ENCODE measurements around the gene AXDND1. TPM values are rescaled to one million over a fixed set of nuclear protein-coding genes. Genes with fewer than 3 reads are reported as not detected.

AXDND1 gene
- total and polyA plus RNA-seq, 9 donors, result 0.13 to 0.28 (median 0.23) TPM; not detected in 3

DNA sequence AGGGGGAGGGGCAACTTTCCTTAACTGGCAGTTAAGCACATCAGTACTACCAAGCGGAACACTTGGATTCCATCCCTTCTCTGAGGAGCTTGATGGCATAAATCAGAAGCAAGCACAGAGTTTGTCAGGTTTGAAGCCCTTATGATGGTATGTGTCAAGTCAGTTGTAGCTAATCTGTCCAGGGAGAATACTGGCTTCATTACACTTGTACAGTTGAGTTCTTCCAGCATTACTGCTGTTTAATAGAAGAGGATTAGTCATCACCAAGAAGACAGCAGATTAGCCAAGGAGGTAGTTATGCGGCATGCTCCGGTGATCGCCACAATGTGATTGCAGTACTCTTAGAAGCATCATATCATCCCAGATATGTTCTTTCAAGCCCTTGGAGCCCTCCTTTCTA, 223.7 kb downstream of the AXDND1 start:
- no peaks in the 10 kb centered on the region for H3K36me3 ChIP-seq (ENCODE audit: control insufficient read depth, insufficient read depth, low read length)
- H3K27ac ChIP-seq (ENCODE audit: low read length), result no peak overlapping the region
- no peaks in the 10 kb centered on the region for H3K9me3 ChIP-seq (replicated peaks; ENCODE audit: control insufficient read depth, low read depth, low read length)
- DNase-seq, result no peak
- no peak overlapping the region for H3K4me3 ChIP-seq (ENCODE audit: low read length)
- H3K4me1 ChIP-seq (ENCODE audit: control insufficient read depth, insufficient read depth, low read length), result peaks cover 8% of the 10 kb centered on the region
- peaks cover 36% of the 10 kb centered on the region for H3K27me3 ChIP-seq (ENCODE audit: control insufficient read depth, insufficient read depth, low read length)
- 80% methylated on average over 1 of the region's 4 CpGs for WGBS (ENCODE audit: insufficient coverage)

- Histone ChIP-seq H3K4me3 (ENCODE audit: low read length) (no peak overlapping the region), H3K4me1 (ENCODE audit: control insufficient read depth, insufficient read depth, low read length) (peaks cover 8% of the 10 kb centered on the region), H3K36me3 (ENCODE audit: control insufficient read depth, insufficient read depth, low read length) (no peaks in the 10 kb centered on the region), H3K9me3 (replicated peaks; ENCODE audit: control insufficient read depth, low read depth, low read length) (no peaks in the 10 kb centered on the region), H3K27ac (ENCODE audit: low read length) (no peak overlapping the region), H3K27me3 (ENCODE audit: control insufficient read depth, insufficient read depth, low read length) (peaks cover 36% of the 10 kb centered on the region)
- 73% methylated on average over 5 of the region's 11 CpGs for WGBS (ENCODE audit: insufficient coverage)
- DNase-seq, result no peak
These were observed 224.9 kb downstream of the AXDND1 start for GRCh38 chr1:179590671-179591070.

- H3K27me3 ChIP-seq (ENCODE audit: control insufficient read depth, insufficient read depth, low read length), result peaks cover 36% of the 10 kb centered on the region
These were observed 225.5 kb downstream of the AXDND1 start for GRCh38 chr1:179591253-179591591.

DNA sequence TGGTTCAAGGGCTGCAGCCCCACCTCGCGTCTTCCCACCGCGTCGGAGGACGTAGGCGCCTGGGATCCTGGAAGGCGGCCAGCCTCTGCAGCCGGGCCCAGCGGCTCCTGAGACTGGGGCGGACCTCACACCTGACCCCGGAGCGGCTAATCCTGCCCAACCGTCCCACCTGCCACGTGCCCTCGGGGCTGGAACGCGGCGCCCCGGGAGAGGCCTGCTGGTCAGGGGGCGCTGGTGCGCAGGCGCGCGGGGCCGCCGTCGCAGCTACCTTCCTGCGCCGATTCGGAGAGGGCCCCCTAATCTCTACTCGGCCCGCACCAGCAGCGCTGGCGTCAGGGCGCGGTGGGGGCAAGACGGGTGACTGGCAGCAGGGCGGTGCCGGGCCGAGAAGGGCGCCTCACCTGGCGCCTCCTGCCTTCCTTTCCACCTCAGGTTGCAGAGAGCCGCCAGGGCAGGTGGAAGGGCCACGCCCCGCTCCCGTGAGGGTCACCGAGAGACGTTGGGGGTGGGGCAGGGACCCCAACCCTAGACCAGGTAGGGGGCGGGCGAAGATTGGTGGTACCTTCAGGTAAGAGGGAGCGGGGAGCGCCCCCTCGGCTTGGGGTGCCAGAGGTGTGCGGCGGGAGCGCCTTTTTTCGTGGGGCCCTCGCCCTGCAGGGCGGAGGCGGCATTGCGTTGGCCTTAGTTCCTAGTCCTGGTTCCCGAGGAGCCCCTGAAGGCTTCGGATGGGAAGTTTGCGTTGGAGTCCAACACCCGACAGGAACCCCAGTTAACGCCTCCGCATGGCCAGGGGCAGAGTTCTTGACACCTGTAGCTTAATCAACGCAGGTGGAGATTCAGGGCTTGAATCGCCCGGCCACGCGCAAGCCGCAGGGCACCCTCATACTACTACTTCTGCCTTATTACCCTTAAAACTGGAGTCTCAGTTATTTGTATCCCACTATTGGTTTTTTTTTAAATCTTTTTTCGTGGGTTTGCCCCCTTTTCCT, 226.1 kb downstream of the AXDND1 start, which contains the start of gene TDRD5:
TSS of gene TDRD5 (plus strand) at position 241 of the 989 bp plus-strand sequence. CDS start 784 bp downstream, outside the sequence.
- 11% methylated on average over 73 of the region's 75 CpGs for WGBS (ENCODE audit: insufficient coverage)
- no peaks in the 10 kb centered on the region for H3K9me3 ChIP-seq (replicated peaks; ENCODE audit: control insufficient read depth, low read depth, low read length)
- peak within 1 kb of the TSS; percentile 5 for H3K4me3 ChIP-seq (ENCODE audit: low read length)
- H3K27me3 ChIP-seq (ENCODE audit: control insufficient read depth, insufficient read depth, low read length), result peaks cover 36% of the 10 kb centered on the region
- H3K36me3 ChIP-seq (ENCODE audit: control insufficient read depth, insufficient read depth, low read length), result no peaks in the 10 kb centered on the region
- peak; percentile 11 for DNase-seq
- H3K4me1 ChIP-seq (ENCODE audit: control insufficient read depth, insufficient read depth, low read length), result peaks cover 8% of the 10 kb centered on the region
- H3K27ac ChIP-seq (ENCODE audit: low read length), result no peak within 1 kb of the TSS

More at GRCh38 chr1:179591253-179591591, 225.5 kb downstream of the AXDND1 start:
- WGBS (ENCODE audit: insufficient coverage), result 22% methylated on average over 6 of the region's 7 CpGs
- Histone ChIP-seq H3K36me3 (ENCODE audit: control insufficient read depth, insufficient read depth, low read length) (no peaks in the 10 kb centered on the region), H3K9me3 (replicated peaks; ENCODE audit: control insufficient read depth, low read depth, low read length) (no peaks in the 10 kb centered on the region), H3K4me3 (ENCODE audit: low read length) (peak overlapping the region; percentile 5), H3K27ac (ENCODE audit: low read length) (no peak overlapping the region), H3K4me1 (ENCODE audit: control insufficient read depth, insufficient read depth, low read length) (peaks cover 8% of the 10 kb centered on the region)
- no peak for DNase-seq

- no peak for DNase-seq
- Histone ChIP-seq H3K4me3 (ENCODE audit: low read length) (no peak overlapping the region), H3K27me3 (ENCODE audit: control insufficient read depth, insufficient read depth, low read length) (peaks cover 2% of the 10 kb centered on the region), H3K9me3 (replicated peaks; ENCODE audit: control insufficient read depth, low read depth, low read length) (no peaks in the 10 kb centered on the region), H3K36me3 (ENCODE audit: control insufficient read depth, insufficient read depth, low read length) (no peaks in the 10 kb centered on the region), H3K27ac (ENCODE audit: low read length) (no peak overlapping the region), H3K4me1 (ENCODE audit: control insufficient read depth, insufficient read depth, low read length) (no peaks in the 10 kb centered on the region)
- no CpG with 5 or more reads among the region's 1 CpG for WGBS (ENCODE audit: insufficient coverage)
These were observed 232.9 kb downstream of the AXDND1 start for GRCh38 chr1:179598631-179599030.

DNA sequence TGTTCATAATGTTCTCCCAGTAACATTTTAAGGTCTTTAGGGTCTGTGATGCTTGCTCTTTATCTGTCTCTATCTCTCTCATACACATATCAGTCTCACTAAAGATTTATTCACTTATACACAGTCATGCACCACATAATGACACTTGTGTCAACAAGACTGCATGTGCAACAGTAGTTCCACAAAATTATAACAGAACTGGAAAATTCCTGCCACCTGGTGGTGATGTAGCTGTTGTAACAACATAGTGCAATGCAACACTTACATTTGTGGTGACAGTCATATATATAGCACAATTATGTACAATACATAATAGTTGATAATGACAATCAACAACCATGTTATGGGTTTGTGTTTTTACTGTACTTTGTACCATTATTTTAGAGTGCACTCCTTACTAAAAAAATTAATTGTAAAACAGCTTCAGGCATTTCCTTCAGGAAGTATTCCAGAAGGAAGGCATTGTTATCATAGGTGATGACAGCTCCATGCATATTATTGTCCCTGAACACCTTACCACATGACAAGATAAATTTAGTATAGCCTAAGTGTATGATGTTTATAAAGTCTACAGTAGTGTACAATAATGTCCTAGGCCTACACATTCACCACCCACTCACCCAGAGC, 234.0 kb downstream of the AXDND1 start:
- H3K9me3 ChIP-seq (replicated peaks; ENCODE audit: control insufficient read depth, low read depth, low read length), result no peaks in the 10 kb centered on the region
- H3K27me3 ChIP-seq (ENCODE audit: control insufficient read depth, insufficient read depth, low read length), result no peaks in the 10 kb centered on the region
- no peak overlapping the region for H3K4me3 ChIP-seq (ENCODE audit: low read length)
- peak; percentile 18 for DNase-seq
- H3K4me1 ChIP-seq (ENCODE audit: control insufficient read depth, insufficient read depth, low read length), result no peaks in the 10 kb centered on the region
- no peaks in the 10 kb centered on the region for H3K36me3 ChIP-seq (ENCODE audit: control insufficient read depth, insufficient read depth, low read length)
- no peak overlapping the region for H3K27ac ChIP-seq (ENCODE audit: low read length)

DNA sequence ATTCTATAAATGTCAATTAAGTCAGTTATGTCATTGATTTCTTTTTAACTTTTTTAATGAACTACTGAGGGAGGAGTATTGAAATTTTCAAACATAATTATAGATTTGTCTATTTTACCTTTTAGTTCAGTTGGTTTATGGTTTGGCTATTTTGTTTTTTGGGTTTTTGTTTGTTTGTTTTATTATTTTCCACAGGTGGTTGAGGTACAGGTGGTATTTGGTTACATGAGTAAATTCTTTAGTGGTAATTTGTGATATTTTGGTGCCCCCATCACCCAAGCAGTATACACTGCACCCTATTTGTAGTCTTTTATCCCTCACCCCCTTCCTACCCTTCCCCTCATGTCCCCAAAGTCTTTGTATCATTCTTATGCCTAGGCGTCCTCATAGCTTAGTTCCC, 235.3 kb downstream of the AXDND1 start:
- Histone ChIP-seq H3K9me3 (replicated peaks; ENCODE audit: control insufficient read depth, low read depth, low read length) (no peaks in the 10 kb centered on the region), H3K36me3 (ENCODE audit: control insufficient read depth, insufficient read depth, low read length) (no peaks in the 10 kb centered on the region), H3K27me3 (ENCODE audit: control insufficient read depth, insufficient read depth, low read length) (no peaks in the 10 kb centered on the region), H3K4me3 (ENCODE audit: low read length) (no peak overlapping the region), H3K27ac (ENCODE audit: low read length) (no peak overlapping the region), H3K4me1 (ENCODE audit: control insufficient read depth, insufficient read depth, low read length) (no peaks in the 10 kb centered on the region)
- WGBS (ENCODE audit: insufficient coverage), result no CpG with 5 or more reads among the region's 1 CpG
- no peak for DNase-seq

Other genes with a start within 250 kb of the AXDND1 start
- 8.3 TPM for gene ABL2, start 136.3 kb upstream of the AXDND1 start, total RNA-seq
- gene ABL2, start 136.3 kb upstream of the AXDND1 start, polyA plus RNA-seq (ENCODE audit: insufficient read depth in 1 of 8, insufficient read length in 8 of 8, low replicate concordance in 1 of 8), result 10 to 100 TPM in 2 of 8 donors, 1 to 10 TPM in 6; 5.5 to 10.5 (median 8.6) TPM
- gene SOAT1, start 72.2 kb upstream of the AXDND1 start, total RNA-seq, result 6.9 TPM
- gene SOAT1, start 72.2 kb upstream of the AXDND1 start, polyA plus RNA-seq (ENCODE audit: insufficient read depth in 1 of 8, insufficient read length in 8 of 8, low replicate concordance in 1 of 8), result 10 to 100 TPM in 2 of 8 donors, 1 to 10 TPM in 6; 6.0 to 12.8 (median 7.4) TPM
- gene NPHS2, start 210.0 kb downstream of the AXDND1 start, total RNA-seq, result not detected
- gene NPHS2, start 210.0 kb downstream of the AXDND1 start, polyA plus RNA-seq (ENCODE audit: insufficient read depth in 1 of 8, insufficient read length in 8 of 8, low replicate concordance in 1 of 8), result not detected
- under 0.01 TPM for gene TDRD5, start 225.9 kb downstream of the AXDND1 start, total RNA-seq
- under 1 TPM in 2 of 8 donors, not detected in 6; 0.16 to 0.24 TPM for gene TDRD5, start 225.9 kb downstream of the AXDND1 start, polyA plus RNA-seq (ENCODE audit: insufficient read depth in 1 of 8, insufficient read length in 8 of 8, low replicate concordance in 1 of 8)